Activated naive CD4-positive, alpha-beta T cell treated with anti-CD3 and anti-CD28 coated beads, Interleukin-2, amount 50 U/mL, for 72 hours (primary cell): Measurements from ENCODE around the gene ZNF574. TPM values are rescaled to one million over a fixed set of nuclear protein-coding genes. Genes with fewer than 3 reads are reported as not detected.

Source experiments
- ATAC-seq, 2 donors: fragments of 150-1000 bp; cut with Tn5 transposase; 2 replicates each; pipeline ENCODE4 v1.10.0; 2021; ENCODE audit warnings: mild to moderate bottlenecking in 2 of 2, moderate library complexity in 2 of 2
- DNase-seq, 2 donors: peaks; one replicate each; pipeline ENCODE4 v3.0.0; 2021 to 2022; ENCODE audit warnings: low spot score in 2 of 2
- H3K27ac Mint-ChIP-seq, 2 donors: one replicate each; pipeline ENCODE4 v1.8.0; 2022; ENCODE audit warnings: mild to moderate bottlenecking in 2 of 2, mixed read lengths in 2 of 2
- H3K36me3 Mint-ChIP-seq, 2 donors: one replicate each; pipeline ENCODE4 v1.8.0; 2022; ENCODE audit warnings: mixed read lengths in 2 of 2
- H3K9me3 Mint-ChIP-seq, 2 donors: one replicate each; pipeline ENCODE4 v1.8.0; 2022; ENCODE audit warnings: mixed read lengths in 2 of 2
- total RNA-seq, 2 donors: library from RNA; stranded (reverse); gene quantifications; one replicate each; pipeline ENCODE4 v1.2.3, GENCODE V29; 2022

The ZNF574 gene
- total RNA-seq, 2 donors from 2014 or later: 12.5 to 13.9 TPM

GRCh38 chr19:42108527-42109389 is 32.8 kb downstream of the ZNF574 start:
- H3K36me3 Mint-ChIP-seq: peaks cover 7 to 17% of the 10 kb centered on the region in 2 donors
- peak; percentile 81 to 92 for ATAC-seq

GRCh38 chr19:42109896-42110295 is 33.9 kb downstream of the ZNF574 start:
- Mint-ChIP-seq H3K9me3 (no peaks in the 10 kb centered on the region), H3K27ac (no peak overlapping the region), H3K36me3 (peaks cover 7 to 17% of the 10 kb centered on the region in 2 donors)
- DNase-seq (no peak), ATAC-seq (no peak)

More at GRCh38 chr19:42108527-42109389, 32.8 kb downstream of the ZNF574 start:
- DNase-seq: peak; percentile 81 to 90
- peak overlapping the region in 1 of 2 donors; percentile 23 for H3K27ac Mint-ChIP-seq
- H3K9me3 Mint-ChIP-seq: no peaks in the 10 kb centered on the region

GRCh38 chr19:42110658-42111057 is 34.7 kb downstream of the ZNF574 start:
- DNase-seq (no peak), ATAC-seq (no peak)
- Mint-ChIP-seq H3K36me3 (peaks cover 3 to 17% of the 10 kb centered on the region in 2 donors), H3K9me3 (no peaks in the 10 kb centered on the region), H3K27ac (peak overlapping the region; percentile 16 to 71)

- H3K36me3 Mint-ChIP-seq: peaks cover 7 to 17% of the 10 kb centered on the region in 2 donors
- no peak for ATAC-seq
- DNase-seq: no peak
- H3K9me3 Mint-ChIP-seq: no peaks in the 10 kb centered on the region
- peak overlapping the region; percentile 16 to 71 for H3K27ac Mint-ChIP-seq
These were observed 35.4 kb downstream of the ZNF574 start for GRCh38 chr19:42111384-42111783.

GRCh38 chr19:42111811-42112210 is 35.8 kb downstream of the ZNF574 start:
- ATAC-seq (no peak), DNase-seq (no peak)
- Mint-ChIP-seq H3K36me3 (peaks cover 7 to 20% of the 10 kb centered on the region in 2 donors), H3K27ac (peak overlapping the region; percentile 16 to 71), H3K9me3 (no peaks in the 10 kb centered on the region)

- DNase-seq: no peak
- Mint-ChIP-seq H3K9me3 (no peaks in the 10 kb centered on the region), H3K27ac (peak overlapping the region; percentile 71 to 90), H3K36me3 (peaks cover 7 to 28% of the 10 kb centered on the region in 2 donors)
- peak in 1 of 2 donors; percentile 16 for ATAC-seq
These were observed 37.8 kb downstream of the ZNF574 start for GRCh38 chr19:42113641-42114348.

- Mint-ChIP-seq H3K9me3 (no peaks in the 10 kb centered on the region), H3K36me3 (peaks cover 7 to 32% of the 10 kb centered on the region in 2 donors), H3K27ac (peak overlapping the region; percentile 71 to 83)
- no peak for DNase-seq
- ATAC-seq: no peak
These were observed 38.4 kb downstream of the ZNF574 start for GRCh38 chr19:42114412-42114811.

GRCh38 chr19:42115219-42115618 is 39.3 kb downstream of the ZNF574 start:
- H3K27ac Mint-ChIP-seq: peak overlapping the region in 1 of 2 donors; percentile 77

GRCh38 chr19:42115705-42116104 is 39.7 kb downstream of the ZNF574 start:
- ATAC-seq (no peak), DNase-seq (no peak)
- no peaks in the 10 kb centered on the region for H3K9me3 Mint-ChIP-seq
- no peak overlapping the region for H3K27ac Mint-ChIP-seq
- peaks cover 7 to 31% of the 10 kb centered on the region in 2 donors for H3K36me3 Mint-ChIP-seq

More at GRCh38 chr19:42115219-42115618, 39.3 kb downstream of the ZNF574 start:
- ATAC-seq: no peak
- no peak for DNase-seq
- H3K36me3 Mint-ChIP-seq: peaks cover 7 to 32% of the 10 kb centered on the region in 2 donors
- no peaks in the 10 kb centered on the region for H3K9me3 Mint-ChIP-seq

- H3K36me3 Mint-ChIP-seq: peaks cover 7 to 24% of the 10 kb centered on the region in 2 donors
- no peak overlapping the region for H3K27ac Mint-ChIP-seq
- DNase-seq (no peak), ATAC-seq (no peak)
- H3K9me3 Mint-ChIP-seq: no peaks in the 10 kb centered on the region
These were observed 40.5 kb downstream of the ZNF574 start for GRCh38 chr19:42116308-42117075.

GRCh38 chr19:42117076-42117475 is 41.1 kb downstream of the ZNF574 start:
- no peaks in the 10 kb centered on the region for H3K9me3 Mint-ChIP-seq
- H3K36me3 Mint-ChIP-seq: peaks cover 7 to 25% of the 10 kb centered on the region in 2 donors
- ATAC-seq: no peak
- no peak for DNase-seq
- H3K27ac Mint-ChIP-seq: peak overlapping the region in 1 of 2 donors; percentile 17

GRCh38 chr19:42120276-42120980 is 44.5 kb downstream of the ZNF574 start:
- ATAC-seq (no peak), DNase-seq (no peak)
- peak overlapping the region; percentile 89 to 92 for H3K27ac Mint-ChIP-seq
- H3K9me3 Mint-ChIP-seq: no peaks in the 10 kb centered on the region
- H3K36me3 Mint-ChIP-seq: peaks cover 6 to 26% of the 10 kb centered on the region in 2 donors

GRCh38 chr19:42121036-42121621 is 45.2 kb downstream of the ZNF574 start:
- DNase-seq: no peak
- peaks cover 0 to 26% of the 10 kb centered on the region in 2 donors for H3K36me3 Mint-ChIP-seq
- peak overlapping the region; percentile 89 to 92 for H3K27ac Mint-ChIP-seq
- no peaks in the 10 kb centered on the region for H3K9me3 Mint-ChIP-seq
- peak in 1 of 2 donors; percentile 1 for ATAC-seq

- ATAC-seq: peak; percentile 77 to 82
- H3K9me3 Mint-ChIP-seq: no peaks in the 10 kb centered on the region
- peaks cover 0 to 24% of the 10 kb centered on the region in 2 donors for H3K36me3 Mint-ChIP-seq
- DNase-seq: peak; percentile 71 to 90
- H3K27ac Mint-ChIP-seq: peak overlapping the region; percentile 89 to 92
These were observed 45.7 kb downstream of the ZNF574 start for GRCh38 chr19:42121656-42122069.
